Body of pancreas (tissue), 4 donors: ENCODE measurements around the gene PVR. TPM values are rescaled to one million over a fixed set of nuclear protein-coding genes. Genes with fewer than 3 reads are reported as not detected.

Experiments used
- ATAC-seq: fragments of 150-250 bp; one replicate; pipeline ENCODE4 v1.9.1; 2016
- DNase-seq, 4 donors: peaks; one replicate each; pipeline ENCODE4 v3.0.0-alpha.2; 2019
- H3K27ac ChIP-seq, 4 donors: fragments of 200-600 bp; sonication (generic); 1 replicate in 3 of 4; 2 replicates in 1 of 4; pipeline versions ENCODE4 v1.5.1 to v1.6.1; 2016 to 2019; ENCODE audit warnings: mild to moderate bottlenecking in 1 of 4, mixed read lengths in 1 of 4, moderate library complexity in 1 of 4
- H3K27me3 ChIP-seq, 2 donors: fragments of 200-600 bp; sonication (generic); one replicate each; pipeline ENCODE4 v1.6.0; 2016; ENCODE audit warnings: mild to moderate bottlenecking in 1 of 2
- H3K36me3 ChIP-seq, 2 donors: fragments of 200-600 bp; sonication (generic); replicated peaks in 1 of 2; 2 replicates each; pipeline ENCODE4 v1.5.1; 2016; ENCODE audit warnings: low read depth in 2 of 2; ENCODE audit not compliant: insufficient read depth in 1 of 2
- H3K4me1 ChIP-seq: fragments of 200-600 bp; sonication (generic); one replicate; pipeline ENCODE4 v1.6.0; 2016
- H3K4me3 ChIP-seq, 2 donors: fragments of 200-600 bp; sonication (generic); 1 replicate in 1 of 2; 2 replicates in 1 of 2; pipeline ENCODE4 v1.5.1; 2016 to 2019
- H3K9me3 ChIP-seq, 3 donors: fragments of 200-600 bp; sonication (generic); 1 replicate in 2 of 3; 2 replicates in 1 of 3; pipeline ENCODE4 v1.5.1; 2016
- POLR2A ChIP-seq, 3 donors: fragments of 450-650 bp; IDR thresholded peaks; one replicate each; pipeline ENCODE4 v1.6.1; 2016; ENCODE audit warnings: antibody characterized with exemption in 3 of 3, mild to moderate bottlenecking in 2 of 3
- WGBS, 2 donors: methylation state at CpG; one replicate each; pipeline ENCODE4 v1.1.5; 2017; 5-methylcytosine and 5-hydroxymethylcytosine counted together
- intact Hi-C: fragments of 100-400 bp; cut with DNase I; formaldehyde crosslinking; loops from one replicate; pipeline ENCODE4 v1.15.1; 2023
- total RNA-seq, 2 donors: library from RNA; depleted of rRNA; stranded (reverse); fragments of >200 nt; gene quantifications; one replicate each; pipeline ENCODE4 v1.1.0, GENCODE V29; 2016
- TF ChIP-seq, protein P1 (sequence below), 7 experiments: fragments of 450-650 bp in 4 of 7; fragments of 200-600 bp in 3 of 7; sonication (generic) in 3 of 7; IDR thresholded peaks; one replicate each; pipeline ENCODE4 v1.5.1; 2016 to 2019; ENCODE audit warnings: antibody characterized with exemption in 7 of 7

PVR gene
- total RNA-seq, 2 donors from 2014 or later = 36.8 to 55.4 TPM

DNA sequence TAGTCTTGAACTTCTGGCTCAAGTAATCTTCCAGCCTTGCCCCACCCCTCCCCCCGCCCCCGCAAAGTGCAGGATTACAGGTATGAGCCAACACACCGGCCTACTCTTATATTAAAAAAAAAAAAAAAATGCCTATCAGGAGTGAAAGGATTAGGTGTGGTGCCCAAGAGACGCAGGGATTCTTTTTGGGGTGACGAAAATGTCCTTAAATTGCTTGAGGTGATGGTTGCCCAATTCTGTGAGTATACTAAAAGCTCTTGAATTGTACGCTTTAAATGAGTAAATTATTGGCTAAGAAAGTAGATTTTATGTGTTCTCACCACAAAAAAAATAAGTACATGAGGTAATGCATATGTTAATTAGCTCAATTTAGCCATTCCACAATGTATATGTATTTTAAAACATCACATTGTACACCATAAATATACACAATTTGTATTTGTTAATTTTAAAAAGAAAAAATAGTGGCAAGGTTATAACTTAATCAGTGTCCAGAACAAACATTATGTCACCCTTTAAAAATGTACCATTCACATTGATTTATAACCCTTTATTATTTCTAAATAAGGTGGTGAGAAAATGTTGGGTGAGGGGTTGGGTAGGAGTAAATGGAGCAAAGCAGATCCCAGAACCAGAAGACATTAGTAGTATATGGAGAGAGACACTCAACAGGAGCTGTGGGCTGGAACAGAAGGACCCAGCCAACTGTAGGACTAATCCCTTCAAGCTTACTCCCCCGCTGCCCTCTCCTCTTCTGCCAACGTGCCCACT is 26.4 kb upstream of the PVR start:
- H3K4me1 ChIP-seq = peaks cover 2% of the 10 kb centered on the region
- 70 to 75% methylated on average over 8 of the region's 8 CpGs for WGBS, 2 donors
- H3K36me3 ChIP-seq = no peaks in the 10 kb centered on the region
- ATAC-seq = peak; percentile 68
- no peaks in the 10 kb centered on the region for H3K9me3 ChIP-seq
- H3K27me3 ChIP-seq = no peaks in the 10 kb centered on the region
- intact Hi-C loops = no loop called here
- no peak overlapping the region for H3K4me3 ChIP-seq
- no peak for DNase-seq
- peak overlapping the region in 3 of 4 donors; percentile 49 to 70 (median 63) for H3K27ac ChIP-seq
- TF ChIP-seq, protein P1, sequence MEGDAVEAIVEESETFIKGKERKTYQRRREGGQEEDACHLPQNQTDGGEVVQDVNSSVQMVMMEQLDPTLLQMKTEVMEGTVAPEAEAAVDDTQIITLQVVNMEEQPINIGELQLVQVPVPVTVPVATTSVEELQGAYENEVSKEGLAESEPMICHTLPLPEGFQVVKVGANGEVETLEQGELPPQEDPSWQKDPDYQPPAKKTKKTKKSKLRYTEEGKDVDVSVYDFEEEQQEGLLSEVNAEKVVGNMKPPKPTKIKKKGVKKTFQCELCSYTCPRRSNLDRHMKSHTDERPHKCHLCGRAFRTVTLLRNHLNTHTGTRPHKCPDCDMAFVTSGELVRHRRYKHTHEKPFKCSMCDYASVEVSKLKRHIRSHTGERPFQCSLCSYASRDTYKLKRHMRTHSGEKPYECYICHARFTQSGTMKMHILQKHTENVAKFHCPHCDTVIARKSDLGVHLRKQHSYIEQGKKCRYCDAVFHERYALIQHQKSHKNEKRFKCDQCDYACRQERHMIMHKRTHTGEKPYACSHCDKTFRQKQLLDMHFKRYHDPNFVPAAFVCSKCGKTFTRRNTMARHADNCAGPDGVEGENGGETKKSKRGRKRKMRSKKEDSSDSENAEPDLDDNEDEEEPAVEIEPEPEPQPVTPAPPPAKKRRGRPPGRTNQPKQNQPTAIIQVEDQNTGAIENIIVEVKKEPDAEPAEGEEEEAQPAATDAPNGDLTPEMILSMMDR (IDR thresholded peaks at IDR 0.05) = no peak
- no peak for TF ChIP-seq POLR2A (IDR thresholded peaks at IDR 0.05)

DNA sequence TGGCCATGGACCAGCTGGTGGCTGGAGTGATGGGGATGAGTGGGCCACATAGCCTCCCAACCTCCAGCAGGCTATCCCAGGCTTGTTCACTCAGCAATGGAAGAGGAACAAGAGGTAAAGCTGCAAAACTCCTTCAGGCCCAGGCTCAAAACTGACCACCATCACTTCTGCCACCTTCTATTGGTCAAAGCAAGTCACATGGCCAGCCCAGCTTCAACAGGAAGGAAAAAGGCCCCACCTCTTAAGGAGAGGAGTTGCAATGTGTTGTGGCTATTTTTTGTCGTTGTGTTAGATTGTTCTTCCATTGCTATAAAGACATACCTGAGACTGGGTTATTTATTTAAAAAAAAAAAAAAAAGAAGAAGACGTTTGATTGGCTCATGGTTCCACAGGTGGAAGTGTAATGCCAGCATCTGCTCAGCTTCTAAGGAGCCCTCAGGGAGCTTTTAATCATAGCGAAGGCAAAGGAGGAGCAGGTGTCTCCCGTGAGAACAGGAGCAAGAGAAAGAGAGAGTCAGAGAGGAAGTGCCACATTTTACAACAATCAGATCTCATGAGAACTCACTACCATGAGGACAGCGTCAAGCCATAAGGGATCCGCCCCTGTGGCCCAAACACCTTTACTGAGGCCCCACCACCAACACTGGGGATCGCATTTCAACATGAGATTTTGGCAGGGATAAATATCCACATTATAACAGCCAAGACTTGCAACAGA is 24.9 kb upstream of the PVR start:
- H3K36me3 ChIP-seq = no peaks in the 10 kb centered on the region
- no peaks in the 10 kb centered on the region for H3K27me3 ChIP-seq
- peaks cover 8% of the 10 kb centered on the region for H3K4me1 ChIP-seq
- no peak overlapping the region for H3K4me3 ChIP-seq
- no peak for TF ChIP-seq POLR2A (IDR thresholded peaks at IDR 0.05)
- TF ChIP-seq, protein P1 (IDR thresholded peaks at IDR 0.05) = no peak
- intact Hi-C loops = no loop called here
- no peaks in the 10 kb centered on the region for H3K9me3 ChIP-seq
- ATAC-seq (no peak), DNase-seq (no peak)
- peak overlapping the region in 1 of 4 donors; percentile 70 for H3K27ac ChIP-seq
- WGBS, 2 donors = 69 to 74% methylated on average over 7 of the region's 7 CpGs

DNA sequence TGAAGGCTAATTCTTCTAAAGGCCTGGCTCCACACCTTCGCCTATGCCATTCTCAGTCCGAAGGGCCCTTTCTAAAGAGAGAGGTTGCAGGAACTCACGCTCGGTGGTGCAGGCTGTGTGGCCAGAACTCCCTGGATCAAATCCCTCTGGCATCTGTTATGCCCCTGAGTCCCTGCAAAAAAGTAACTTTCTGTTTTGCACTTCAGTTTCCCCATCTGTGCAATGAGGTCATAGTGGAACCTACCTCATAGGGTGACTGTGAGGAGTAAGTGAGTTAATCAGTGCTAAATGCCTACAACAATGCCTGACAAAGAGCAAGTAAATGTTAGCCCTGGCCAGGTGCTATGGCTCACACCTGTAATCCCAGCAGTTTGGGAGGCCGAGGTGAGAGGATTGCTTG is 23.0 kb upstream of the PVR start:
- Histone ChIP-seq H3K9me3 (no peaks in the 10 kb centered on the region), H3K27ac (peak overlapping the region in 1 of 4 donors; percentile 37), H3K4me1 (peaks cover 13% of the 10 kb centered on the region), H3K27me3 (no peaks in the 10 kb centered on the region), H3K36me3 (no peaks in the 10 kb centered on the region), H3K4me3 (no peak overlapping the region)
- no peak for TF ChIP-seq POLR2A (IDR thresholded peaks at IDR 0.05)
- TF ChIP-seq, protein P1 (IDR thresholded peaks at IDR 0.05) = no peak
- DNase-seq (no peak), ATAC-seq (peak; percentile 31)
- WGBS, 2 donors = 83 to 98% methylated on average over 5 of the region's 5 CpGs
- intact Hi-C loops = no loop called here

DNA sequence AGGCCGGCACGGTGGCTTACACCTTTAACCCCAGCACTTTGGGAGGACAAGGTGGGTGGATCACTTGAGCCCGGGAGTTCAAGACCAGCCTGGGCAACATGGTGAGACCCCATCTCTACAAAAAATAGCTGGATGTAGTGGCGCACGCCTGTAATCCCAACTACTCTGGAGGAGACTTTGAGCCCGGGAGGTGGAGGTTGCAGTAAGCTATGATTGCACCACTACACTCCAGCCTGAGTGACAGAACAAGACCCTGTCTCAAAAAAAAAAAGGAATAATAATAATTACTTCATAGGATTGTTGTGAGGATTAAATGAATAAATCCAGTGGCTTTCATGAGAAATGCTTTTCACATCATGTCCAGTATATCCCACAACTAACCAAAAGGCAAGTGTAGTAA is 22.3 kb upstream of the PVR start:
- Histone ChIP-seq H3K4me3 (no peak overlapping the region), H3K27me3 (no peaks in the 10 kb centered on the region), H3K9me3 (no peaks in the 10 kb centered on the region), H3K36me3 (no peaks in the 10 kb centered on the region), H3K27ac (no peak overlapping the region), H3K4me1 (peaks cover 15% of the 10 kb centered on the region)
- intact Hi-C loops = no loop called here
- WGBS, 2 donors = 96 to 99% methylated on average over 6 of the region's 6 CpGs
- no peak for ATAC-seq
- no peak for DNase-seq
- TF ChIP-seq, protein P1 (IDR thresholded peaks at IDR 0.05) = no peak
- TF ChIP-seq POLR2A (IDR thresholded peaks at IDR 0.05) = no peak
